D721Med (cell line): ENCODE measurements around the gene GNGT2.

Source experiments
- DNase-seq: peaks from one replicate; pipeline ENCODE4 v3.0.0; 2011; ENCODE audit warnings: low spot score; ENCODE audit not compliant: insufficient read length
- FAIRE-seq: peaks from 2 replicates; lab custom pipeline; 2011; peaks lifted over from hg19 to GRCh38; lab: Jason Lieb, UNC
- CTCF ChIP-seq: IDR thresholded peaks from 2 replicates; pipeline ENCODE4 v1.5.1; 2012; ENCODE audit warnings: mild to moderate bottlenecking, control low read depth; ENCODE audit not compliant: insufficient read depth; ENCODE audit errors: missing control alignments

Gene GNGT2

GRCh38 chr17:49162866-49163265, 47.5 kb downstream of the GNGT2 start:
- no peak for DNase-seq
- no peak for FAIRE-seq
- no peak for TF ChIP-seq CTCF

GRCh38 chr17:49157784-49158183, 52.6 kb downstream of the GNGT2 start:
- no peak for FAIRE-seq
- no peak for TF ChIP-seq CTCF
- no peak for DNase-seq

GRCh38 chr17:49156256-49156655, 54.1 kb downstream of the GNGT2 start:
- no peak for FAIRE-seq

More at GRCh38 chr17:49156256-49156655, 54.1 kb downstream of the GNGT2 start:
- no peak for DNase-seq
- TF ChIP-seq CTCF, result no peak
